GM12878 (cell line): Measurements from ENCODE around the gene IGFBP6. TPM values are rescaled to one million over a fixed set of nuclear protein-coding genes. Genes with fewer than 3 reads are reported as not detected.

Experiments
- ATAC-seq: fragments of 200-7000 bp; cut with Tn5 transposase; 3 replicates; pipeline ENCODE4 v1.9.1; 2020; ENCODE audit warnings: mild to moderate bottlenecking, moderate library complexity
- BruUV-seq: library from RNA; stranded (reverse); fragments of 400-500 nt; replicated peaks from 2 replicates; lab custom pipeline; 2021; lab: Mats Ljungman, UMichigan
- CTCF ChIA-PET: fragments of 300-600 bp; sonication (Branson Sonifier 250); formaldehyde crosslinking; extraction: SDS; loops from one replicate; lab custom pipeline; 2021; ENCODE audit warnings: inconsistent platforms; lab: Yijun Ruan, JAX
- POLR2A ChIA-PET: fragments of 350-600 bp; formaldehyde crosslinking; extraction: SDS; loops from one replicate; lab custom pipeline; 2021; ENCODE audit warnings: inconsistent platforms; lab: Charles Lee
- RAD21 ChIA-PET: fragments of 300-600 bp; sonication (Branson Sonifier 250); formaldehyde crosslinking; loops from one replicate; lab custom pipeline; 2023; ENCODE audit warnings: antibody characterized with exemption; ENCODE audit not compliant: unreplicated experiment; lab: Charles Lee
- SMC1A ChIA-PET: fragments of 300-600 bp; sonication (Branson Sonifier 250); formaldehyde crosslinking; loops from one replicate; lab custom pipeline; 2023; ENCODE audit not compliant: unreplicated experiment, uncharacterized antibody; lab: Charles Lee
- DNase-seq: peaks from one replicate; pipeline ENCODE4 v3.0.0-alpha.2; 2011; ENCODE audit warnings: low read depth, low spot score
- FAIRE-seq: peaks from 3 replicates; lab custom pipeline; 2011; peaks lifted over from hg19 to GRCh38; lab: Jason Lieb, UNC
- H2AFZ ChIP-seq: 2 replicates; pipeline ENCODE4 v1.6.0; 2011; ENCODE audit warnings: low read depth, low read length, control low read depth; ENCODE audit not compliant: control insufficient read depth
- H3K27ac ChIP-seq: 2 replicates; pipeline ENCODE4 v1.5.1; 2011; ENCODE audit warnings: control low read depth; ENCODE audit not compliant: control insufficient read depth, insufficient read depth
- H3K27me3 ChIP-seq, 2 experiments: replicated peaks in 1 of 2; 2 replicates each; pipeline versions ENCODE4 v1.6.0 to v1.6.1; 2011; ENCODE audit warnings: low read length in 1 of 2; ENCODE audit not compliant: control insufficient read depth in 2 of 2, insufficient read depth in 2 of 2
- H3K36me3 ChIP-seq, 2 experiments: 2 replicates each; pipeline ENCODE4 v1.5.1; 2011; ENCODE audit warnings: low read length in 1 of 2; ENCODE audit not compliant: control insufficient read depth in 2 of 2, insufficient read depth in 2 of 2
- H3K4me1 ChIP-seq: 2 replicates; pipeline ENCODE4 v1.6.1; 2011; ENCODE audit warnings: mild to moderate bottlenecking, low read length, moderate library complexity, mixed read lengths; ENCODE audit not compliant: control insufficient read depth, insufficient read depth
- H3K4me2 ChIP-seq: 2 replicates; pipeline ENCODE4 v1.6.0; 2011; ENCODE audit warnings: control low read depth; ENCODE audit not compliant: control insufficient read depth, insufficient read depth
- H3K4me3 ChIP-seq: fragments of 200-600 bp; sonication (generic); 2 replicates; pipeline ENCODE4 v1.5.1; 2016
- H3K79me2 ChIP-seq: 2 replicates; pipeline ENCODE4 v1.6.0; 2011; ENCODE audit warnings: low read length; ENCODE audit not compliant: control insufficient read depth, insufficient read depth
- H3K9ac ChIP-seq: 2 replicates; pipeline ENCODE4 v1.8.0; 2011; ENCODE audit warnings: low read length, control low read depth, mixed read lengths; ENCODE audit not compliant: control insufficient read depth, insufficient read depth
- H3K9me3 ChIP-seq: replicated peaks from 3 replicates; pipeline ENCODE4 v1.5.1; 2011; ENCODE audit warnings: mild to moderate bottlenecking, low read length; ENCODE audit not compliant: control insufficient read depth, insufficient read depth
- H4K20me1 ChIP-seq: 2 replicates; pipeline ENCODE4 v1.6.0; 2011; ENCODE audit not compliant: control insufficient read depth, insufficient read depth
- BCL11A ChIP-seq: IDR thresholded peaks from 2 replicates; pipeline ENCODE4 v1.6.1; 2011; ENCODE audit warnings: low read depth, low read length
- BHLHE40 ChIP-seq, 2 experiments: fragments of 450-650 bp in 1 of 2; IDR thresholded peaks; 2 replicates each; pipeline ENCODE4 v1.6.1; 2011 to 2017; ENCODE audit warnings: low read depth in 2 of 2, borderline replicate concordance in 1 of 2, improper control_type of control experiment in 1 of 2, low read length in 1 of 2, mild to moderate bottlenecking in 1 of 2
- HDAC6 ChIP-seq: fragments of 200-600 bp; sonication (generic); IDR thresholded peaks from one replicate; pipeline ENCODE4 v1.8.0; 2017; ENCODE audit warnings: antibody characterized with exemption; ENCODE audit not compliant: unreplicated experiment
- LARP7 ChIP-seq: fragments of 450-650 bp; IDR thresholded peaks from 2 replicates; pipeline ENCODE4 v1.6.1; 2017; ENCODE audit warnings: mild to moderate bottlenecking
- MYB ChIP-seq: fragments of 150-350 bp; IDR thresholded peaks from 2 replicates; pipeline ENCODE4 v1.6.1; 2014; ENCODE audit warnings: mild to moderate bottlenecking, low read depth, low read length, borderline replicate concordance
- SKIL ChIP-seq: fragments of 450-650 bp; IDR thresholded peaks from 2 replicates; pipeline ENCODE4 v1.6.1; 2017; ENCODE audit warnings: mild to moderate bottlenecking, low read depth, inconsistent platforms; ENCODE audit not compliant: poor library complexity, severe bottlenecking
- SP1 ChIP-seq: IDR thresholded peaks from one replicate; pipeline ENCODE4 v1.6.1; 2011; ENCODE audit warnings: low read depth, low read length
- SREBF1 ChIP-seq: IDR thresholded peaks from 2 replicates; pipeline ENCODE4 v1.6.1; 2012; ENCODE audit warnings: mild to moderate bottlenecking, low read length
- TCF3 ChIP-seq: IDR thresholded peaks from 2 replicates; pipeline ENCODE4 v1.6.1; 2012; ENCODE audit warnings: low read depth, mild to moderate bottlenecking, low read length, borderline replicate concordance; ENCODE audit not compliant: insufficient read depth
- ZNF217 ChIP-seq: fragments of 450-650 bp; IDR thresholded peaks from 2 replicates; pipeline ENCODE4 v1.6.1; 2017; ENCODE audit warnings: antibody characterized with exemption, mild to moderate bottlenecking
- WGBS: methylation state at CpG from one replicate; pipeline ENCODE4 v1.1.6; 2016; ENCODE audit warnings: low lambda C conversion rate; ENCODE audit not compliant: insufficient replicate concordance, insufficient coverage; ENCODE audit errors: missing lambda C conversion rate; 5-methylcytosine and 5-hydroxymethylcytosine counted together
- in situ Hi-C: fragments of 300-500 bp; cut with MboI; formaldehyde crosslinking; loops from 9 replicates; pipeline ENCODE4 v1.14.3; 2018; ENCODE audit warnings: mixed read lengths
- intact Hi-C: fragments of 100-400 bp; cut with micrococcal nuclease; formaldehyde crosslinking; loops from one replicate; pipeline ENCODE4 v1.14.2; 2022; ENCODE audit not compliant: unreplicated experiment
- polyA plus RNA-seq, 11 experiments: library from polyadenylated mRNA; depleted of rRNA in 4 of 11; unstranded in 6 of 11; stranded (reverse) in 5 of 11; fragments of >200 nt; fragmentation: Nextera tagmentation in 4 of 11; fragmentation: Illumina TruSeq in 1 of 11; extraction: Ambion mirVana in 4 of 11; extraction: Trizol in 1 of 11; gene quantifications; 1 replicate in 1 of 11; 2 replicates in 10 of 11; pipeline versions ENCODE4 v1.2.1 to v1.2.3, GENCODE V29; 2011 to 2016; ENCODE audit warnings: inconsistent platforms in 2 of 11, missing spikeins in 2 of 11, low read depth in 1 of 11
- total RNA-seq, 4 experiments: library from RNA; depleted of rRNA in 3 of 4; stranded (reverse); fragments of >200 nt in 3 of 4; fragmentation: Illumina TruSeq in 1 of 4; extraction: Trizol in 1 of 4; gene quantifications; 2 replicates each; pipeline versions ENCODE4 v1.2.1 to v1.2.3, GENCODE V29; 2013 to 2021
- TF ChIP-seq, protein P1 (sequence below), 3 experiments: IDR thresholded peaks in 2 of 3; conservative IDR thresholded peaks in 1 of 3; 2 replicates each; pipeline ENCODE4 v1.5.1; 2011; ENCODE audit warnings: low read depth in 3 of 3, low read length in 3 of 3, mild to moderate bottlenecking in 3 of 3, control low read depth in 2 of 3, moderate library complexity in 2 of 3, inconsistent platforms in 1 of 3, mixed read lengths in 1 of 3; ENCODE audit not compliant: control insufficient read depth in 2 of 3, insufficient read depth in 1 of 3; ENCODE audit errors: extremely low read depth in 1 of 3
- TF ChIP-seq, protein P2 (sequence below): fragments of 150-350 bp; IDR thresholded peaks from 2 replicates; pipeline ENCODE4 v1.6.1; 2016; ENCODE audit warnings: low read depth, low read length

IGFBP6 gene
- total and polyA plus RNA-seq, 10 of the 15 experiments (the other 5 are each of a cell fraction or from before 2014, with no cell fraction given): 0.09 to 0.87 (median 0.56) TPM; not detected in 3

- TF ChIP-seq BHLHE40 (IDR thresholded peaks at IDR 0.05; ENCODE audit: borderline replicate concordance in 1 of 2, low read depth in 2 of 2, low read length in 1 of 2) (no peak), TCF3 (no peak), BCL11A (no peak), MYB (no peak), HDAC6 (no peak)
- TF ChIP-seq, protein P1, sequence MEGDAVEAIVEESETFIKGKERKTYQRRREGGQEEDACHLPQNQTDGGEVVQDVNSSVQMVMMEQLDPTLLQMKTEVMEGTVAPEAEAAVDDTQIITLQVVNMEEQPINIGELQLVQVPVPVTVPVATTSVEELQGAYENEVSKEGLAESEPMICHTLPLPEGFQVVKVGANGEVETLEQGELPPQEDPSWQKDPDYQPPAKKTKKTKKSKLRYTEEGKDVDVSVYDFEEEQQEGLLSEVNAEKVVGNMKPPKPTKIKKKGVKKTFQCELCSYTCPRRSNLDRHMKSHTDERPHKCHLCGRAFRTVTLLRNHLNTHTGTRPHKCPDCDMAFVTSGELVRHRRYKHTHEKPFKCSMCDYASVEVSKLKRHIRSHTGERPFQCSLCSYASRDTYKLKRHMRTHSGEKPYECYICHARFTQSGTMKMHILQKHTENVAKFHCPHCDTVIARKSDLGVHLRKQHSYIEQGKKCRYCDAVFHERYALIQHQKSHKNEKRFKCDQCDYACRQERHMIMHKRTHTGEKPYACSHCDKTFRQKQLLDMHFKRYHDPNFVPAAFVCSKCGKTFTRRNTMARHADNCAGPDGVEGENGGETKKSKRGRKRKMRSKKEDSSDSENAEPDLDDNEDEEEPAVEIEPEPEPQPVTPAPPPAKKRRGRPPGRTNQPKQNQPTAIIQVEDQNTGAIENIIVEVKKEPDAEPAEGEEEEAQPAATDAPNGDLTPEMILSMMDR (IDR thresholded peaks at IDR 0.05 in 2 of 3, conservative IDR thresholded peaks at IDR 0.05 in 1 of 3; ENCODE audit: control insufficient read depth in 2 of 3, extremely low read depth in 1 of 3, insufficient read depth in 1 of 3, low read depth in 3 of 3, low read length in 3 of 3): no peak
- TF ChIP-seq, all 136 proteins: peak for 0
These were observed 40.6 kb upstream of the IGFBP6 start (continued) for GRCh38 chr12:53056901-53057300.

DNA sequence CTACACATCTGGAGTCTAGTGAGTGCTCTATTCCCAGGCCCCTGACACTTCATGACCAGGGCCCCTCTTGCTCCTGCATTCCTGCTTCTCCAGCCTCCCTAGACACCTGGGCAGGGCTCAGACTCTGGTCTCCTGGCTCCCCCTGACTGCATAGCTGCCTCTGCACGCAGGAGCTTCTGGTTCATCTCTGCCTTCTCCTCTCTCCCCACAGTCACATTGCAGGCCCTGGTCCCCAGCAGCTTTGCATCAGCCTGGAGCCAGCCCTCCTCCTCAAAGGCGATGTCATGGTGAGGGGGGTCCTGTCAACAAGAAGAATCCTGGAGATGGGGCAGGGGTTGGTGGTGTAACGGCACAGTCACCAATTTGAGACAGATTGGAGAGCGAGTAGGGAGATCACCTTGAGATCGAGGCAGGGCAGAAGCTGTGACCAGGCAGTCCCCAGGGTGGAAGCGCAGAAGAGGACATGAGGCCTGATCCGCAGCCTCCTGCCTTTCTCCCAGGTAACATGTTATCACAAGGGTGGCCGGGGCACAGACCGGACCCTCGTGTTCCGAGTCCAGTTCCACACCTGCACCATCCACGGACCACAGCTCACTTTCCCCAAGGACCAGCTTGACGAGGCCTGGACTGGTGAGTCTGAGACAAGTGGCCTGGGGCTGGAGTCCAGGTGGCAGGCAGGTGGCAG, 39.5 kb upstream of the IGFBP6 start:
- H3K4me1 ChIP-seq: peaks cover 6% of the 10 kb centered on the region
- CTCF ChIA-PET: interaction anchor here (0.6 to 4.5 kb wide), 3 partner anchors 8 to 370 kb away, joined by 3 to 38 read pairs (median 4); no protein-coding TSS in a partner anchor
- H4K20me1 ChIP-seq: no peaks in the 10 kb centered on the region
- 33% methylated on average over 13 of the region's 13 CpGs for WGBS
- ATAC-seq: no peak
- no peaks in the 10 kb centered on the region for H3K27me3 ChIP-seq
- in situ Hi-C loops: no loop called here
- H3K27ac ChIP-seq: no peak overlapping the region
- H3K4me3 ChIP-seq: no peak overlapping the region
- DNase-seq: no peak
- no peak overlapping the region for H3K9ac ChIP-seq
- no TSS peak for BruUV-seq
- RAD21 ChIA-PET: no interaction called here
- no peak overlapping the region for H2AFZ ChIP-seq
- intact Hi-C loops: no loop called here
- POLR2A ChIA-PET: no interaction called here
- TF ChIP-seq ZNF217 (no peak), SP1 (no peak), LARP7 (no peak), SREBF1 (no peak), SKIL (no peak)
- TF ChIP-seq, protein P2, sequence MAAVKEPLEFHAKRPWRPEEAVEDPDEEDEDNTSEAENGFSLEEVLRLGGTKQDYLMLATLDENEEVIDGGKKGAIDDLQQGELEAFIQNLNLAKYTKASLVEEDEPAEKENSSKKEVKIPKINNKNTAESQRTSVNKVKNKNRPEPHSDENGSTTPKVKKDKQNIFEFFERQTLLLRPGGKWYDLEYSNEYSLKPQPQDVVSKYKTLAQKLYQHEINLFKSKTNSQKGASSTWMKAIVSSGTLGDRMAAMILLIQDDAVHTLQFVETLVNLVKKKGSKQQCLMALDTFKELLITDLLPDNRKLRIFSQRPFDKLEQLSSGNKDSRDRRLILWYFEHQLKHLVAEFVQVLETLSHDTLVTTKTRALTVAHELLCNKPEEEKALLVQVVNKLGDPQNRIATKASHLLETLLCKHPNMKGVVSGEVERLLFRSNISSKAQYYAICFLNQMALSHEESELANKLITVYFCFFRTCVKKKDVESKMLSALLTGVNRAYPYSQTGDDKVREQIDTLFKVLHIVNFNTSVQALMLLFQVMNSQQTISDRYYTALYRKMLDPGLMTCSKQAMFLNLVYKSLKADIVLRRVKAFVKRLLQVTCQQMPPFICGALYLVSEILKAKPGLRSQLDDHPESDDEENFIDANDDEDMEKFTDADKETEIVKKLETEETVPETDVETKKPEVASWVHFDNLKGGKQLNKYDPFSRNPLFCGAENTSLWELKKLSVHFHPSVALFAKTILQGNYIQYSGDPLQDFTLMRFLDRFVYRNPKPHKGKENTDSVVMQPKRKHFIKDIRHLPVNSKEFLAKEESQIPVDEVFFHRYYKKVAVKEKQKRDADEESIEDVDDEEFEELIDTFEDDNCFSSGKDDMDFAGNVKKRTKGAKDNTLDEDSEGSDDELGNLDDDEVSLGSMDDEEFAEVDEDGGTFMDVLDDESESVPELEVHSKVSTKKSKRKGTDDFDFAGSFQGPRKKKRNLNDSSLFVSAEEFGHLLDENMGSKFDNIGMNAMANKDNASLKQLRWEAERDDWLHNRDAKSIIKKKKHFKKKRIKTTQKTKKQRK: no peak
- H3K9me3 ChIP-seq: no peaks in the 10 kb centered on the region
- H3K4me2 ChIP-seq: no peak overlapping the region
- no peak for FAIRE-seq
- H3K79me2 ChIP-seq: no peaks in the 10 kb centered on the region
- SMC1A ChIA-PET: interaction anchor here (0.8 to 1.3 kb wide), 3 partner anchors 9 to 41 kb away, joined by 3 read pairs; partner anchors contain the start of gene SPRYD3
- no peaks in the 10 kb centered on the region for H3K36me3 ChIP-seq
